DMS 273 (cell line): ENCODE results near the gene PYCARD.
"Not testable (repeated sequence)": the region's sequence is repeated elsewhere in the genome, so short reads cannot be mapped to it uniquely, and the experiment has no call there.

Source experiments
- DNase-seq: peaks from one replicate; lab custom pipeline; 2025; ENCODE audit not compliant: unreplicated experiment; lab: John Stamatoyannopoulos, UW

PYCARD gene

GRCh38 chr16:31202414-31203375, at the start of gene PYCARD:
TSS of gene PYCARD (minus strand) at chr16:31202760. CDS start at chr16:31202690, 70 bp downstream.
- peak; percentile 61 for DNase-seq

DNA sequence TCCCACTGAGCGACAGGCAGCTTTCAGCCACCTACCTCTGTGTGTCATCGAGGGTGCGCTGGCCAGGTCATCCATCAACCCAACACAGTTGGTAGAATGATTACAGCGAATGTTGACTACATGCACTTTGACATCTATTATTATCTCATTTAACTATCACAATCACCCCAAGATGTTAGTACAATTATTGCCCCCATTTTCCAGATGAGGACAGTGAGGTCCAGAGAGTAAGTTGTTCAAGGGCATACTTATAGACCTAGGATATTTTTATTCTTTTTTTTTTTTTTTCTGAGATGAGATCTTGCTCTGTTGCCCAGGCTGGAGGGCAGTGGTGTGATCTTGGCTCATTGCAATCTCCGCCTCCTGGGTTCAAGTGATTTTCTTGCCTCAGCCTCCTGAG, 48.9 kb upstream of the PYCARD start:
- DNase-seq: no peak

DNA sequence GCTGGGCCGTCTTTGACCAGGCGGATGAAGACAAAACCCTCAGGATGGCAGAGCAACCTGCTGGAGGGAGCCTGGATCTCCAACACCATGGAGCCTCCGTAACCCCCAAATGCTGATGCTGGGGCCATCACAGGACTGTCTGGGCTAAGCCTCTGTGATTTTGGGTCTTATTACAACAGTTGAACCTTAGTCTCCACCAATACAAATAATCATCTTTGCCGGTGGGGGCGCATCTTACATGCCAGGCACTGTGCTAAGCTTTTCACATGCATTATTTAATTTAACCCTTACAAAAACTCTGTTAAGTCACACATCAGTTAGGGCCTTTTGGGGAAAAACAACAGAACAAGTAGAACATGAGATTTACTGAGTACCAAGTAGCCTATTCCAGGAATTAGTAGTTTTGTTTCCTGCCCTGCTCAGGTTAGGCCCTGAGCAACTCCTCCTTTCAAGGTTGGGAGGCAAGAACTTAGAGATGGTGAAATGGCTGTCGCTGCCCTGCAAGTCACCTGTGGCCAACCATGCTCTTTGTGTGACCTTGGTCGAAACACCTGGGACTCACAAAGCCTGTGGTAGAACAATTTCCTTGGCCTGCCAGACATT, 48.3 kb upstream of the PYCARD start:
- DNase-seq: no peak

GRCh38 chr16:31248344-31248743, 45.8 kb upstream of the PYCARD start:
- no peak for DNase-seq

GRCh38 chr16:31246296-31246695, 43.7 kb upstream of the PYCARD start:
- no peak for DNase-seq

GRCh38 chr16:31245598-31245997, 43.0 kb upstream of the PYCARD start:
- DNase-seq: not testable (repeated sequence)

DNA sequence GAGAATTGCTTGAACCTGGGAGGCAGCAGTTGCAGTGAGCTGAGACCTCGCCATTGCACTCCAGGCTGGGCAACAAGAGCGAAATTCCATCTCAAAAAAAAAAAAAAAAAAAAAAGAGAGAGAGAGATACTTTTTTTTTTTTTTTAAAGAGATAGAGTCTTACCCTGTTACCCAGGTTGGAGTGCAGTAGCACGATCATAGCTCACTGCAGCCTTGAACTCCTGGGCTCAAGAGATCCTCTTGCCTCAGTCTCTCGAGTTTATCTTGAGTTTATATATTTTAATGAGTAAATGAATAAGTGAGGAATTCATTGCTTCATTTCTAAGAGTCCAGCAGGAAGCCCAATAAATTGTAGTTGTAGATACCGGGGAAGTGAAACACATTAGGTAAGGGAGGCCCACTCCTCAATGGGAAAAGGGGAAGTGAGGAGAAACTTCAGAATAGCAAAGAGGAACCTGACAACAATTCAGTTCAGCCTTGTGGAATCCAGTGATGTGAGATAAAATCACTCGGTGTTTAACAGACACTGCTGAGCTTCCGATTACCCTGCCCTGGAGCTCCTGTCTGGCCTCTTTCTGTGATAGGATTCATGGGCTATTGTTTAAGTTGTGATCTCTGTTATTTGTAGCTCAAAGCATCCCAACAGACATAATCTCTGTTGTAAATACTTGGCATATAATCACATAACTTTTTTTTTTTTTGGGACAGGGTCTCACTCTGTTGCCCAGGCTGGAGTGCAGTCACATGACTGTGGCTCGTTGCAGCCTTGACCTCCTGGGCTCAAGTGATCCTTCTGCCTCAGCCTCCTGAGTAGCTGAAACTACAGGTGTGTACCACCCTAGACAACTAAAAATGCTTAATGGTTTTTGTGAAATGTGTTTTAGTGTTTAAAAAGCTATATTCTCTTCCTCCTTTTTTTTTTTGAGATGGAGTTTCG, 41.4 kb upstream of the PYCARD start:
- no peak for DNase-seq

- no peak for DNase-seq
These were observed 39.6 kb upstream of the PYCARD start for GRCh38 chr16:31242206-31242605.

DNA sequence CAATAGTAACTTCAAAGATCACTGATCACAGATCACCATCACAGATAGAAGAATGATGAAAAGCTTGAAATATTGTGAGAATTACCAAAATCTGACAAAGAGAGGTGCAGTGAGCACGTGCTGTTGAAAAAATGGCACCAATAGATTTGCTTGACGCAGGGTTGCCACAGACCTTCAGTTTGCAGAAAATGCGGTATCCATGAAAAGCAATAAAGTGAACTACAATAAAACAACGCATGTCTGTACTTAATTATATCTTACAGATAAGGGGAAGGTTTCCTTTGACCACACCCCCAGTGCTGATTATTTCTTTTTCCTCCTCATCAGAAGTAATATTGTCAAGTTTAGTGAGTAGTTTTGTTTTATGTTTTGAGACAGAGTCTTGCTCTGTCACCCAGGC, 35.5 kb upstream of the PYCARD start:
- no peak for DNase-seq

DNA sequence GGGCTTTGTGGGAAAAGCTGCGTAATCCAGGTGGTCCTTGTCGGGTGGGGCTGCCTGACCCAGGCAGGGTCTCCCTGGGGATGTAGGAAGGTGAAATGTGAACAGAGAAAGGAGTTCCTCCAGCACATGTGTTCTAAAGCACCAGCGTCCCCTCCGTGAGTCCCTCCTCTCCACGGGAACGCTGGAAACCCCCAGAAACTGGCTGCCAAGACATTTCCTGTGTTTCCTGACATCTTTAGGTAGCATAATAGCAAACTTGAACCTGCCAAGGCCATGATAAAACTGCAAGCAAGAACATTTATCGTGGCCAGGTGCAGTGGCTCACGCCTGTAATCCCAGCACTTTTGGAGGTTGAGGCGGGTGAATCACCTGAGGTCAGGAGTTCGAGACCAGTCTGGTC, 26.9 kb upstream of the PYCARD start:
- no peak for DNase-seq

GRCh38 chr16:31228206-31228605, 25.6 kb upstream of the PYCARD start:
- DNase-seq: no peak

- DNase-seq: no peak
These were observed 22.6 kb upstream of the PYCARD start for GRCh38 chr16:31225193-31225592.

DNA sequence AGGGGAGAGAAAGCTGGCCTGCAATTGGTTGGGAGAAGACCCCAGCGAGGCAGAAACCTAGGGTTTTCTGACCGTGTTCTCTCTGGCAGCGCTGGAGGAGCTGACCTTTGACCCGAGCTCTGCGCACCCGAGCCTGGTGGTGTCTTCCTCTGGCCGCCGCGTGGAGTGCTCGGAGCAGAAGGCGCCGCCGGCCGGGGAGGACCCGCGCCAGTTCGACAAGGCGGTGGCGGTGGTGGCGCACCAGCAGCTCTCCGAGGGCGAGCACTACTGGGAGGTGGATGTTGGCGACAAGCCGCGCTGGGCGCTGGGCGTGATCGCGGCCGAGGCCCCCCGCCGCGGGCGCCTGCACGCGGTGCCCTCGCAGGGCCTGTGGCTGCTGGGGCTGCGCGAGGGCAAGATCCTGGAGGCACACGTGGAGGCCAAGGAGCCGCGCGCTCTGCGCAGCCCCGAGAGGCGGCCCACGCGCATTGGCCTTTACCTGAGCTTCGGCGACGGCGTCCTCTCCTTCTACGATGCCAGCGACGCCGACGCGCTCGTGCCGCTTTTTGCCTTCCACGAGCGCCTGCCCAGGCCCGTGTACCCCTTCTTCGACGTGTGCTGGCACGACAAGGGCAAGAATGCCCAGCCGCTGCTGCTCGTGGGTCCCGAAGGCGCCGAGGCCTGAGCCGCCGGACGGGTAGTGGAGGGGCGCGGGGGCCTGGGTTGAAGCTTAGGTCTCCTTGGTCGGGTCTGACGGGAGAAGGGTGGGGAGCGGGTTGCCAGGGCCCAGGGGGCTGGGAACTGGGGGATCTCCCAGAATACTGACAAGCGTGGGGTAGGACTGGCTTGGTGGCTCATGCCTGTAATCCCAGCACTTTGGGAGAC, 21.8 kb upstream of the PYCARD start:
- no peak for DNase-seq

- DNase-seq: no peak
These were observed 20.5 kb upstream of the PYCARD start for GRCh38 chr16:31223044-31223443.

DNA sequence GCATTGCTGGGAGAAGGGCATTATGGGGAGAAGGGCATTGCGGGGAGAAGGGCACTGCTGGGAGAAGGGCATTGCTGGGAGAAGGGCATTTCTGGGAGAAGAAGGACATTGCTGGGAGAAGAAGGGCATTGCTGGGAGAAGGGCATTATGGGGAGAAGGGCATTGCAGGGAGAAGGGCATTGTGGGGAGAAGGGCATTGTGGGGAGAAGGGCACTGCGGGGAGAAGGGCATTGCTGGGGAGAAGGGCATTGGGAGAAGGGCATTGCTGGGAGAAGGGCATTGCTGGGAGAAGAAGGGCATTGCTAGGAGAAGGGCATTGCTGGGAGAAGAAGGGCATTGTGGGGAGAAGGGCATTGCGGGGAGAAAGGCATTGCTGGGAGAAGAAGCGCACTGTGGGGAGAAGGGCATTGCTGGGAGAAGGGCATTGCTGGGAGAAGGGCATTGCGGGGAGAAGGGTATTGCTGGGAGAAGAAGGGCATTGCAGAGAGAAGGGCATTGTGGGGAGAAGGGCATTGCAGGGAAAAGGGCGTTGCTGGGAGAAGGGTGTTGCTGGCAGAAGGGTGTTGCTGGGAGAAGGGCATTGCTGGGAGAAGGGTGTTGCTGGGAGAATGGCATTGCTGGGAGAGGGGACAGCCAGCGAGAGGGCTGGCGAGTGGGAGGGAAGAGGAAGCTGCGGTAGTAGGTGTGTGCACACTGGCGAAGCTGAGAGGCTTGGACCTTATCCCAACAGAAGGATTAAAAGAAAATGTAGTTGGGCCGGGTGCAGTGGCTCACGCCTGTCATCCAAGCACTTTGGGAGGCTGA, 19.0 kb upstream of the PYCARD start:
- DNase-seq: no peak

GRCh38 chr16:31219154-31219741, 16.7 kb upstream of the PYCARD start:
- no peak for DNase-seq

DNA sequence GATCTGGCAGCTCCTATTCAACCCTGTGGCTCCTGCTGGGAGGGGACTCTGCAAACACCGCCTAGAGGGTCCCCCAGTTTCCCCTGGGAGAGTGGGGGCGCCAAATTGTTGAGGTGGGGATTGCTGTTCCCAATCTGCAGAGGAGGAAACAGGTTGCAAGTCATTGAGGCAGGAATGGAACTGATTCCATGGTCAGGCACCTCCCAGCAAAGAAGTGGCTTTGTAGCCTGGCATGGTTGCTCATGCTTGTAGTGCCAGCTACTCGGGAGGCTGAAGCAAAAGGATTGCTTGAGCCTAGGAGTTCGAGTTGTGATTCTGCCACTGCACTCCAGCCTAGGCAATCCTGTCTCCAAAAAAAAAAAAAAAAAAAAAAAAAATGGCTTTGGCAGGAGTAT, 14.6 kb upstream of the PYCARD start:
- DNase-seq: no peak

DNA sequence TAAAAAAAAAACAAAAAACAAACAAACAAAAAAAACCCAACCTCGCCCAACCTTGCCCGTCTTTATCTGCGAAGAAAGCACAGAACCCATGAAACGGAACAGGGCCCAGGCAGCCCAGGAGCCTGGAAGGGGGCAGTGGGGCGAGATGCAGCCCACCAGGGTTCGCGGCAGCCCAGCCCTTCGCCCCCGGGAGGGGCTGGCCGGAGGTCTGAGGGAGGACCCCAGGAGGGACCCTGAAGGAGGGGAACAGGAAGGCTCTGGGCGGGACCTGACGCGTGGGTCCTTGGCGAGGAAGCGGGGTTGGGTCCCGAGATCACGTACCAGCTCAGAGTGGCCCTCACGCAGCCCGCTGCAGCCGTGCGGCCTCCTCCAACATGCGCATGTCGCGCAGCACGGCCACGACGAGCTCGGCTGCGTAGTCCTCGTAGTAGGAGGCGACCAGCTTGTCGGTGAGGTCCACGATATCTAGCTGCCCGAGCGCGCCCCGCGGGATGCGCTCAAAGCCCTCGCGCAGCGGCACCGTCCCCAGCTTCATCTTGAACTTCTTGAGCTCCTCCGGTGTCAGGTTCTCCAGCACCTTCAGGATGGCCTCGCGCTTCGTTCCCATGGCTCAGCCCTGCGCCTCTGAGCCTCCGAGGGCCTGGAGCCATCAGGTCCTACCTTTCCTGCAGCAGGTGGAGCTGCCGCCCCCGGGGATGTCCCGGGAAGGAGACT, 14.0 kb upstream of the PYCARD start, which contains the start of gene PYDC1:
PYDC1 (minus strand) TSS at position 714 of the 714 bp plus-strand sequence; CDS start at position 607, 107 bp downstream.
- no peak for DNase-seq
